HG03097 (cell line): Measurements from ENCODE around the gene TMEM161B.
"Not testable (repeated sequence)": the region's sequence is repeated elsewhere in the genome, so short reads cannot be mapped to it uniquely, and the experiment has no call there.

ENCODE experiments used
- ATAC-seq: cut with Tn5 transposase; IDR thresholded peaks from one replicate; pipeline ENCODE4 v1.9.1; 2021; ENCODE audit not compliant: unreplicated experiment, low FRiP score

TMEM161B gene

GRCh38 chr5:88189484-88189883, 79.2 kb downstream of the TMEM161B start:
- not testable (repeated sequence) for ATAC-seq

GRCh38 chr5:88188458-88189132, 80.0 kb downstream of the TMEM161B start:
- ATAC-seq, result no peak

DNA sequence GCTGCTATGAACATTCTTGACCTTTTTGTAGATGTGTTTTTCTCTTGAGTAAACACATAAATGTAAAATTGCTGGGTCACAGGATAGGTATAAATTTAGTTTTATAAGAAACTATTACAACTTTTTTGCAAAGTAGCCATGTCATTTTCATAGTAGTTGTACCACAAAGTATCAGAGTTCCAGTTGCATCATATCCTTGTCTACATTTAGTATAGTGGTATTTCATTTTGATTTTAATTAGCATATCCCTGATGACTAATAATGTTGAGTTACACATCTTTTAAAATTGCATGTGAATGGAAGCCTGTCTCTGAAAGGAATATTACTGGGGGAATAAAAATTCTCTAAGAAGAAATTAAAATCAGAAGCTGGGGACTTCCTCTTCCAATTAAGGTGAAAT, 85.4 kb downstream of the TMEM161B start:
- no peak for ATAC-seq

DNA sequence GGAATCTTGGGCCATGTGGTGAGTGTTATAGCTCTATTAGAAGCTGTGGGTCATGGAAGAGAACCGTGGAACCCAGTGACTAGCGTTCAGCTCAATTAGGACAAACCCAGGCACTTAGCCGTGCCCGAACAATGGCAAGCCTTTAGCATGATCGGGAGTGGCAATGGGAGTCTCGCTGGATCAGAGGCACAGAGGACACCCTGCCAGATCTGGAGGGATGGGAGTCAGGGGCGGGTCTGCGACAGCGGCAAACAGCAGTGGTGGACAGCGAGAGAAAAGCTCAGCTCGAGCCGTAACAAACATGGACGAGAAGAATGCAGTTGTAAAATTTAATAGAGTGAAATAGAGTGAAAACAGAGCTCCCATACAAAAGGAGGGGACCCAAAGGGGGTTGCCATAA, 91.2 kb downstream of the TMEM161B start:
- ATAC-seq, result not testable (repeated sequence)

DNA sequence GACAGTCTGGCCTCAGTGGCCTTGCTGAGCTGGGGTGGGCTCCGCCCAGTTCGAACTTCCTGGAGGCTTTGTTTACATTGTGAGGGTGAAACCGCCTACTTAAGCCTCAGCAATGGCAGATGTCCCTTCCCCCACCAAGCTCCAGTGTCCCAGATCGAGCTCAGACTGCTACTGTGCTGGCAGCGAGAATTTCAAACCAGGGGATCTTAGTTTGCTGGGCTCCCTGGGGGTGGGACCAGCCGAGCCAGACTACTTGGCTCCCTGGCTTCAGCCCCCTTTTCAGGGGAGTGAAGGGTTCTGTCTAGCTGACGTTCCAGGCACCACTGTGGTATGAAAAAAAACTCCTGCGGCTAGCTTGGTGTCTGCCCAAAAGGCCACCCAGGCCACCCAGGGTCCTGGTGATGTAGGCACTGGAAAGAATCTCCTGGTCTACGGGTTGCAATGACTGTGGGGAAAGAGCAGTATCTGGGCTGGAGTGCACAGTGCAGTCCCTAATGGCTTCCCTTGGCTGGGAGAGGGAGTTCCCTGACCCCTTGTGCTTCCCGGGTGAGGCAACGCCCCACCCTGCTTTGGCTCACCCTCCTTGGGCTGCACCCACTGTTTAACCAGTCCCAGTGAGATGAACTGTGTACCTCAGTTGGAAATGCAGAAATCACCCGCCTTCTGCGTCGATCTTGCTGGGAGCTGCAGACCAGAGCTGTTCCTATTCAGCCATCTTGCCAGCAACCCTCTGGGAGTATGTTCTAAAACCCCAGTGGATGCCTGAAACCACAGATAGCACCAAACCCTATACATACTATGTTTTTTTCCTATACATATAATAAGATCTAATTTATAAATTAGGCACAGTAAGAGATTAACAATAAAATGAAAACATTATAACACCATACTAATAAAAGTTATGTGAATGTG, 95.5 kb downstream of the TMEM161B start:
- no peak for ATAC-seq

DNA sequence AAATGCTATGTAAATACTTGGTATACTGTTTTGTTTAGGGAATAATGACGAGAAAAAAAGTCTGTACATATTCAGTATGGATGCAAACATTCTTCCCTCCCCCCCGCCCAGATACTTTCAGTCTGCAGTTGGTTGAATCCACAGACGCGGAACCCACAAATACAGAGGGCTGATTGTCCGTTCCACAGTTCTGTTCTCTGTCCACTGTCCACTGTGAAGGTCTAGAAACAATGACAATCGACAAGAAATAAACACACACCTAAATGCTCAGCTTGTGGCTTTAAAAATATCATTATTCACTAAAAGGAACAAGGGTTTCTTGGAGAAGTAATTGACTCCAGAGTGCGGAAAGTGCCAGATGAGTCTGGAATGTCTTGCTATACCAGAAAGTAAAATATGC, 109.1 kb downstream of the TMEM161B start:
- no peak for ATAC-seq

- no peak for ATAC-seq
Observed at GRCh38 chr5:88158056-88158455, 110.6 kb downstream of the TMEM161B start.

- ATAC-seq, result no peak
Observed at GRCh38 chr5:88154891-88155290, 113.8 kb downstream of the TMEM161B start.

DNA sequence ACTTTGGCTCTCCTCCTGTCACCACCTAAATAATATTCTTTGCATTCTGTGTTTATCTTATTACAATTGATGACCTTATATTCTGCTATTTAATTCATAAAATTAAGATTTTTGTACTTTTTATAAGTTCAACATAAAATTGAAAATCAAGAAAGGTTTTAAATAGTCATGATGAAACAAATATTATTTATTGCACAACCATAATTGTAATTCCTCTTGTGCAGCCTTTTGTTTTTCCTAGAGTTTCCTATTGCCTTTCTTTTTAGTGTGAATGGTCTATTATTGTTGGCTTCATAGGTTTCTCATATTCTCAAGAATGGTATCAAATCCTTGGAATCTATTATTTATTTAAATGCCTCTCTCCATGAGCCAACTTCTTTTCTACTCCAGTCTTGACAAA, 117.9 kb downstream of the TMEM161B start:
- no peak for ATAC-seq

DNA sequence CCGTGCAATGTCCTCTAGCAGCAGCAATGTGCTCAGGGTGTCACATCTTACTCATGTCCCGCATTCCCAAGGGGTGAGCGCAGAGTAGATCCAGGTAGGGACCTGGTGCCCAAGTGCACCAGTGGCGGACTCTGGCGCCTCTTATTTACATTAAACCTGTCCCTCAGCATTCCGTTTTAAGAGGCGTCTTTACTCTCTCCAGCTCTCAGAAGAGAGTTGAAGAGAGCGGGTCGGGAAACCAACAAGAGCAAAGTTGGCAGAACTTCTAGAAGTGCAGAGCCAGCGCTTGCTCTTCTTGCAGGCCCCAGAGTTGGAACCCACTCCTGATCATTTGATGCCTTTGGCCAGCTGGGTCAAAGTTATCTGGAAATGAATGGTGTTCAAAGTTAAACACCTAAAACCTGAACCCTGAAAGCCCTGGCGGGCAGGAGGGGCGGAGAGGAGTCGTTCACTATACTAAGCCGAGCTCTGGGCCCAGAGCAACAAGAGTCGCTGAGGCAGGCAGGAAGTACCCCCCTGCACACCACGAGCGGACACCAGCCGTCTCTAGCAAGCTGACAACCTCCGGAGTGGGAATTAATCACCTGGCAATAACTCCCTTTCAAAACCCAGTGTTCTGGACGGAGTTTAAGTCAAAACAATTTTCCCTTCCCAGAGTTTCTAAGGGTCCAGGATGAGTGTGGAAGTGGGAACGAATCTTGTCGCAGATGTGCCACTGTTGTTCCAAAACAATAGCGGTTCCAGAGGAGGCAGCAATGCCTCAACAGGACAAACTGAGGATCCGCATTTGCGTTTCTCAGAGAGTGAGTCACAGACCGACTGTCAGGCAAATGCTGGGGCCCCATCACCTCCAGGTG, 122.8 kb downstream of the TMEM161B start:
- no peak for ATAC-seq

DNA sequence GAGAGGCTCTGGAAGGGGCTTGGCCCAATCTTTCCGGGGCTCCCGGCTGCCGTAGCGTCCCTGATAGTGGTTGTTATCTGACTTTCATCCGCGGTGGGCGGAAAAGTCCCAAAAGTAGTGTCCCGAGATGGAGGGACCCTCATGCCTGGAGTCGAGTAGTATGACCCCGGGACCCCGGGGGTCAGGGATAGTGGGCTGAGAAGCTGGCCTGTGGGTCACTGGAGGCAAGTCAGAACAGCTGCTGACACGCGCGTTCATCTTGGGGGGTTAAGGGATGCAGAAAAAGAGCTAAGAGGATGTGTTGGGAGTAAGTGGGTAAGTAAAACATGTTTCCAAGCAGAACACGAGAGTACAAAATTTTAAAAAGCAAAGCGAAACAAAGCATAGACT, 123.4 kb downstream of the TMEM161B start:
- ATAC-seq, result no peak
